Measurements from ENCODE around the gene RASA3.

RASA3 gene

DNA sequence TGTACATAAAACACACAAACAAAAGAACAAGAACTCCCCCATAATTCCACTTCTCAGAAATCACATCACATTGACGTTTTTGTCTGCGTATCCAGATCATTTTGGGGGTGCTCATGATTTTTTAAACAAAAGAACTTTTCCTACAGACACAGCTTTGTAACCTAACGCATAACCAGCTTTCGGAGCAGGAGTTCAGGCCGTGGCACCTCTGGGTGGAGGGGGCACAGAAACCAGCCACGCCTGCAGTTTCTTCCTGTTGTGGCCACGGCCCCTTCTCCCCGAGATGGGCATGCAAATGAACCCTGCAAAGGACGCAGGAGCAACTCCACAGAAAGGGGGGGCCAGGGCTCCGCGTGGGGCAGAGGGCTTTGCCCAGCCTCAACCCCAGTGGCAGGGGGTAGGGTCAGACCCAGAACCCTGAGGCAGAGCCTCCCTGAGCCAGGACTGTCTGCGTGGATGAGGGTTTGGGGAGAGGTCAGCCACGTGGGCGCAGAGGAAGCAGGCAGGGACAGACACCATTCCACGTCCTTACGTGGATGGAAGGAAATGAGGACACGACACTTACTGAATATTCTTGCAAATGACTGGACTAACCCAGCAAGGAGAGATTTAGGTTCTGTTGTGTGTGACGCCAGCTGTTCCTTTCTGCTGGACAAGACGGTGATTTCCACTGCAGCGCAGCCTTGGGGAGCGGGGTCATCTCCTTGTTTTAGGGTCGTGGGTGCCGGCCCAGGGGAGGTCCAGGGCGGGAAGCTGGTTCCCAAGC is 64.4 kb downstream of the RASA3 start:
- no peak for DNase-seq (ENCODE audit: low read depth)

- no peak for DNase-seq (ENCODE audit: low read depth)
Observed at GRCh38 chr13:114067381-114067885, 65.0 kb downstream of the RASA3 start.

DNA sequence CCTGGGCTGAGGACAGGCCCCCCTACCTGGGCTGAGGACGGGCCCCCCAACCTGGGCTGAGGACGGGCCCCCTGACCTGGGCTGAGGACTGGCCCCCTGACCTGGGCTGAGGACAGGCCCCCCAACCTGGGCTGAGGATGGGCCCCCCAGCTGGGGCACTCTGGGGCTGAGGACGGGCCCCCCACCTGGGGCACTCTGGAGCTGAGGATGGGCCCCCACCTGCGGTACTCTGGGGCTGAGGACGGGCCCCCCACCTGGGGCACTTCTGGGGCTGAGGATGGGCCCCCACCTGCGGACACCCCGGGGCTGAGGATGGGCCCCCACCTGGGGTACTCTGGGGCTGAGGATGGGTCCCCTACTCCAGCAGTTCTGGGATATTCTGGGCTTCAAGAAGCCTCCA is 65.5 kb downstream of the RASA3 start:
- no peak for DNase-seq (ENCODE audit: low read depth)

- DNase-seq (ENCODE audit: low read depth) = no peak
Observed at GRCh38 chr13:114065926-114066774, 66.3 kb downstream of the RASA3 start.

- peak; percentile 50 for DNase-seq (ENCODE audit: low read depth)
Observed at GRCh38 chr13:114065141-114065925, 67.1 kb downstream of the RASA3 start.

- DNase-seq (ENCODE audit: low read depth) = no peak
Observed at GRCh38 chr13:114064450-114065140, 67.8 kb downstream of the RASA3 start.

DNA sequence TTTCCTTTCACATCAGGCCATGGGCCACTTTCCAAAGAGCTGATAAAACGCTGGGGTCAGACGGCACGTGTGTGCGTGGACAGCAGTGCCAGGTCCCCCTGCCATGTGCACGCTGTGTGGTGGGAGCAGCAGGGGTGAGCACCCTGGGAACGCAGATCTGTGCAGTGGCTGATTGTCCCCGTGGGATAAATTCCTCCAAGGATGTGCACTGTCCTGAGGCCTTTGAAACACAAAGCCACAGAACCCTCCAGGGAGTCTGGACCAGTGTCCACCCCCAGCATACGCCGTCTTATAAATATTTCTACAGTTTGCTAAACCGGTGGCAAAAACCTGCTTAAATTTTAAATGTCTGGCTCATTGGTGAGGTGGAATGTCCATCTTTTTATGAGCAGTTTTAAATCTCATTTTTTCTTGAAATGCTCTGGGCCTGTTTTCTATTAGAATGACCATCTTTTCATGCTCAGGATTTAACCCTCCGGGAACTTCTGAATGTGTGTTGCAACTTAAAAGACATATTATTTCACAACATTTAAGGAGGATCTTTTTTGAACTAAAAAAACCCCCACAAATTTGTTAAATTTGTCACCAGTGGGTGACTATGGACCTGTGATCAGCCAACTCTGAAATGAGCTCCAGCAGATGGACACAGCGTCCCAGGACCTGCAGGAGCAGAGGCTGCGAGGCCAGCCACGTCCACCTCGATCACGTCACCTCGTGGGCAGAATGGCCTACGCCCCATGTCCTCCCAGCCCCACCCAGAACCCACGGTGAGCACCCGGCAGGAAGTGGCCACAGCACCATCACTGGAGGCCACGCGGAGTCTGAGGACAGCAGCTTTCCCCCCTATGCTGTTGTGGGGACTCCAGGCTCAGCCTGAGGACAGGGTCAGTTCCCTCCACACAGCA is 68.6 kb downstream of the RASA3 start:
- DNase-seq (ENCODE audit: low read depth) = no peak

DNA sequence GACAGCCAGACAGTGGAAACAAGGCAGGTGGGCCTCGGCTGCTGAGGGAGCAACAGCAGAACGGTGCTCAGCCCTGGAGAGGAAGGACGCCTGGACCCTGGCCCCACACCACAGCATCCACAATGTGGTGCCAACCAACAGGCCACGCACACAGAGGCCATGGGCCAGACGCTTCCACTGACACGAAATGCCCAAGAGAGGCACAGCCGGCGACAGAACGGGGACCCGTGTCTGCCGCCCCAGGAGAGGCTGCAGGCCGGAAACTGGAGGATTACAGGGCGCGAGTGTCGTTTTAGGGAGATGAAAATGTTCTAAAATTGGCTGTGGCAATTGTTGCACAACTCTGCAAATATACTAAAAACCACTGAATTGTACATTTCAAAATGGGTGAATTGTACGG is 69.7 kb downstream of the RASA3 start:
- DNase-seq (ENCODE audit: low read depth) = no peak

DNA sequence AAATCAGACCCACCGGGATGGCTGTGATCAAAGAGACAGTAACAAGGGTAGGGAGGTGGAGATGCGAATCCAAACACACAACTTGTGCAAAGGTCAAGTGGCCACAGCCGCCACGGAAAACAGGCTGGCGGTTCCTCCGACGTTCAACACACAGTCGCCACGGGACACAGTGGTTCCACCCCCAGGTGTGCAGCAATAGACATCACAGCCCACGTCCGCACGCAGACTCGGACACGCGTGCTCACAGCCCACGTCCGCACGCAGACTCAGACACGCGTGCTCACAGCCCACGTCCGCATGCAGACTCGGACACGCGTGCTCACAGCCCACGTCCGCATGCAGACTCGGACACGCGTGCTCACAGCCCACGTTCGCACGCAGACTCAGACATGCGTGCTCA is 70.1 kb downstream of the RASA3 start:
- DNase-seq (ENCODE audit: low read depth) = no peak

GRCh38 chr13:114061744-114062143 is 70.7 kb downstream of the RASA3 start:
- DNase-seq (ENCODE audit: low read depth) = no peak

- DNase-seq (ENCODE audit: low read depth) = no peak
Observed at GRCh38 chr13:114061047-114061446, 71.4 kb downstream of the RASA3 start.

DNA sequence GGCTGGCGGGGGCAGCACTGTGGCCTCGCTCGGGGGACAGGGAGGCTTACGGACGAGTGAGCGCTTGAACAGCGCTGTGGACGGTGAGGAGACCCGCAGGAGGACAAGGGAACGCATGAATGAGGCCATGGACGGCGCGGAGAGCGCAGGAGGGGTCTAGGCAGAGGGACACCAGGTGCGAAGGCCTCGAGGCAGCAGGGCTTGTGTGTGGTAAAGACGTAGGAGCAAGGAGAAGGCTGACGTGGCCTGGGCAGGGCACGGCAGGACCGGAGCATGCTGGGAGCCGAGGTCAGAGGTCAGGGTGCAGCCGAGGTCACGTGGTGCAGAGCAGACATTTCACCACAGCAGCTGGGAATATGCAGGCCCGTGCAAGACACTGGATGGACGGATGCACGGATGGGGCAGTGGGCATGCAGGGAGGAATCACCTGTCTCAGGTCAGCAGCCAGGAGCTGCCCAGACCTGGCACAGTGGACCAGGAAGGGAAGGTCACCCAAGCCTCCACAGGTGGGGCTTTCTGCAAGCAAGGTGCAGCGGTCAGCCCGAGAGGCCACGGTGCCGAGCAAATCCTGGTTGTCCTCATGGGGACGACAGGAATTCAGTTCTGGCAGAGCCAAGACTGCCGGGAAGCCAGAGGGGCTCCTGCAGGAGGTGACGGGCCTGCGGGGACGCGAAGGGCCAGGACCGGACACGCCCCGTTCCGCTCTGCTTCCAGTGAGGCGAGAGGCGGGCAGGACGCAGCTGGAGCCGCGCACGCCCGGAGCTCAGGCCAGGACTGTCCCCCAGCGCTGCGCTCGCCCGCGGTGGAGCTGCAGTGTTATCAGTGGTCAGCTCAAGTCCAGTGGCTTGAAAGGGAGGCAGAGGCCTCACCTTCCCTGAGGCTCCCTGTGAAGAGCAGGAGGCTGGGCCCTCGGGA is 72.2 kb downstream of the RASA3 start:
- no peak for DNase-seq (ENCODE audit: low read depth)

DNA sequence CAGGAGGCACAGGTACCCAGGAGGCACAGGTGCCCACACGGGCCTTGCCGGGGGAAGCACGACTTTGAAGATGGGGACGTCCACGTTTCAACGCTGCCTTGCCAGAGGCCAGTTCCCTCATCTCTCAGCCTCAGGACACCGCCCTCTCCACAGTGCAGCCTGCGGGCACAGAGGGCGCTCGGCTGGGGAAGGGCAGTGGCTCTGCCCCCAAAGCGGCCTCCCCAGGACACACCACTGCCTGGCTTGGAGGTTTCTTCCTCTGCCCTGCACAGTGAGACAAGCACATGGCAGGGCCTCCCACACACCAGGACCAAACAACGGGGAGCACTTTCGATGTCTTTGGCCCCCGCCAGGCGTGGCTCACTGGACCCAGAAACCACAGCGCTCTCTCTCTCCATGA is 73.0 kb downstream of the RASA3 start:
- DNase-seq (ENCODE audit: low read depth) = no peak

GRCh38 chr13:114058051-114058867 is 74.2 kb downstream of the RASA3 start:
- no peak for DNase-seq (ENCODE audit: low read depth)

DNA sequence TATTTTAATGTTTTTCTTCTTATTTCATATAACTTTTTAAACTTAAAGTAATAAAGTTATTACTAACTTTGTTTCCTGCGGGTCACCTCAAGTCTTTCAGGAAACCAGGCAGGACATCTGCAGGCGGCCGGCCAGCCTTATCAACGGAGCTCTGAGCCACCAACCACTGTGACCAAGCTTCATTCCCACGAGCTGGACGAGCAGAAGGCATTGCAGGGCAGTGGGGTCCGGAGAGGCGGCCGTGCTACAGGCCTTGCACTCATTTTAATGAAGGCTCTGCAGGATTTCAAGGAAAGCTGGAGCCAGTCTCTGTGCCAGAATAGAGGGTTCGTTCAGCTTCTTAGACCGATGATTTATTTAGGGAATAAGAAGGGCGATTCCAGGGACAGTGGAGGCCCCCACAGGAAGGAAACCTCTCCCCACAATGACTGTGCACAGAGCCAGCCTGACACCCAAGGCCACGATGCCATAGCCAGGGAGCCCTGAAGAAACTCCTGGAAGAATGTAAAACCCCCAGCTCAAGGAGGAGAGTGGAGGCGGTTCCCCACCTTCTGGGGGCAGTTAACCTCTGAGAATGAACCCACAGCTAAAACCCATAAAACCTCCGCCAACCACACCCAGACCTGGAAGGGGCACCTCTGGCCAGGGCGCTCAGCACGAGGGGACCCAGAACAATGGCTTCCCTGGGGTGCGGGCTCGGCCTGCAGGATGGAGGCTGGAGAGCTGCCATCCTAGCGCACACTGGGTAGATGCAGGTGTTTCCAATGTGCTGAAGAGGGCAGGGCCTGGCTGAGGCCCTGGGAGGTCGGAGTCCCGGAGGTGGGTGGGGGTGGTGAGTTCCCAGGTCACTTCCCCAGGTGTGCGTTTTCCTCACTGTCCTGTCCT is 75.0 kb downstream of the RASA3 start:
- no peak for DNase-seq (ENCODE audit: low read depth)

GRCh38 chr13:114056205-114057013 is 76.0 kb downstream of the RASA3 start:
- DNase-seq (ENCODE audit: low read depth) = no peak

GRCh38 chr13:114055766-114056165 is 76.7 kb downstream of the RASA3 start:
- DNase-seq (ENCODE audit: low read depth) = no peak

Measured in stimulated activated CD8-positive, alpha-beta memory T cell treated with anti-CD3 and anti-CD28 coated beads, Interleukin-15, amount 100 ng/mL, for 24 hours (primary cell).